OCI-LY3 (cell line): ENCODE results near the gene SCUBE1.

Experiments
- CTCF ChIP-seq: fragments of 200-600, 300-600 bp; sonication (generic); IDR thresholded peaks from 2 replicates; pipeline ENCODE4 v1.5.1; 2014; ENCODE audit warnings: antibody characterized with exemption, low read length, low read depth
- EZH2phosphoT487 ChIP-seq: fragments of 200-600 bp; shearing (Covaris generic); IDR thresholded peaks from 2 replicates; pipeline ENCODE4 v1.6.1; 2018; ENCODE audit warnings: antibody characterized with exemption, mixed run types, low read depth

DNA sequence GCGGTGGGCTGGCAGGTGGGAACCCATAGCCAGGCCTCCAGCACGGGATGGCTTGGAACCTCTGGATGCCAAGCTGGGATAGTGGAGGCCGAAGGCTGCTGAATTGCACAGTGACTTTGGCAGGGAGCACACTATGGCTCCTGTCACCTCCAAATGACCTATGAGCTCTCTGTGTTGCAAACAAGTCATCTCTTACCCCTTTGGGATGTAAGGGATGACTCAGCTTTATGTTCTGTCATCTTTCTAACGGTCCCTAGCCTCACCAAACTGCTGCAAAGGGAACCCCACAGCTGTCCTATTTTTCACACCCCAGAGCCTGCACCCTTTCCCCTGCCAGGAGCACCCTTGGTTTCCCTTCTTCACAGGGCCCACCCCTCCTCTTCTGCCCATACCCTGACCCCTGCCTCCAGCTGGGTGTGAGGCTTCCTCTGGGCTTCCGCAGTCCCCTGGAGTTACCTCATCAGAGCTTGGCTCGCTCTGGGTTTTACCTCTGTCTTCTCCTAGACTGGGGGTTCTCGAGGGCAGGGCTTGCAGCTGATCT lies 2.7 kb upstream of the SCUBE1 start:
- TF ChIP-seq CTCF = no peak
- no peak for TF ChIP-seq EZH2phosphoT487
